SJCRH30 (cell line): ENCODE measurements around the gene ADAMTSL1. TPM values are rescaled to one million over a fixed set of nuclear protein-coding genes. Genes with fewer than 3 reads are reported as not detected.

Experiments
- DNase-seq, 2 experiments: peaks; one replicate each; pipeline ENCODE4 v3.0.0-alpha.2; 2015 to 2020
- H3K27ac ChIP-seq: fragments of 250-450 bp; sonication (Bioruptor Pico); 2 replicates; pipeline ENCODE4 v1.5.1; 2020; ENCODE audit warnings: mild to moderate bottlenecking, moderate library complexity
- H3K27me3 ChIP-seq: fragments of 250-450 bp; sonication (Bioruptor Pico); 2 replicates; pipeline ENCODE4 v1.5.1; 2020; ENCODE audit warnings: mild to moderate bottlenecking, moderate library complexity
- H3K36me3 ChIP-seq: fragments of 250-450 bp; sonication (Bioruptor Pico); 2 replicates; pipeline ENCODE4 v1.5.1; 2020; ENCODE audit warnings: mild to moderate bottlenecking, moderate library complexity
- H3K4me1 ChIP-seq: fragments of 250-450 bp; sonication (Bioruptor Pico); 2 replicates; pipeline ENCODE4 v1.5.1; 2020; ENCODE audit warnings: mild to moderate bottlenecking, moderate library complexity
- H3K4me3 ChIP-seq: fragments of 250-450 bp; sonication (Bioruptor Pico); 2 replicates; pipeline ENCODE4 v1.5.1; 2020; ENCODE audit warnings: mild to moderate bottlenecking, moderate library complexity
- H3K9me3 ChIP-seq: fragments of 250-450 bp; sonication (Bioruptor Pico); replicated peaks from 2 replicates; pipeline ENCODE4 v1.5.1; 2020; ENCODE audit warnings: mild to moderate bottlenecking, moderate library complexity
- total RNA-seq: library from RNA; depleted of rRNA; stranded (reverse); fragments of >200 nt; shearing (Covaris generic); gene quantifications from 2 replicates; pipeline ENCODE4 v1.2.3, GENCODE V29; 2014

Gene ADAMTSL1
- total RNA-seq, 1 experiment from 2014 or later, result 3.3 TPM

DNA sequence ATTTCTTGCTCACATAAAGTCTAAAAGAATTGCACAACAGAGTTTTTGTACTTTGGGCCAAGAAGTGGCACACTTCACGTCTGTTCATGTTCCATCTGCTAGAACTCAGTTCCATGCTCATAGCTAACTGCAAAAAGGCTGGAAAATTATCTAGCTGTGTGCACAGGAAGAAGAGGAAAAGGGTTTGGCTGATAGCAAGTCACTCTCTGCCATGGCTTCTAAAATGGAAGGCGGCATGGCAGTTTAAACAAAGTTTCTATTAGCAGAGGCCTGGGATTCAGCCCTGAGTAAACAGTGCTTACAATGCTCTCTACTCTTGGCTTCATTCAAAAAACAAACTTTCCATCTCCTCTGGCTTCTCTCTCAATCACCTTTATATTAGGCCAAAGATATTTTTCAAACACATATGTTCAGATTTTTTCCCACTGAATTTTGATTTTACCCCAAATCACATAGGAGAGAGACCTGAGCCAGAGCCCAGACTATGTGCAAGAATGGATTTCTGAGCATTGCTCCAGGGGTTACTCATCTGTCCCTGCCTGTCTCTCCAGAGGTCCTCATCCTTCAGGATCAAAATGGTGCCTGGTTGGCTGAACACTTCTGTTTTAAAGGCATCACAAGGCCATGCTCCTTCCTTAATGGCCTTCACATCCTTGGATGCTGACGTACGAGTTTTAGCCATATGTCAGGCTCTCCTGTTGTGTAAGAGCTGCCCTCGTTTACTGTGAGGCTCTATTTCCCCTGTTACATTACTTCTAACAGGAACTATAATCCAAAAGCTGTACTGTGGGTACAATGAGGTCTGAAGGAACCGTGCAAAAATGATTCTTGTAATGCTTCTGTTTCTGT lies 332.5 kb downstream of the ADAMTSL1 start:
- Histone ChIP-seq H3K27me3 (no peaks in the 10 kb centered on the region), H3K36me3 (no peaks in the 10 kb centered on the region), H3K4me3 (no peak overlapping the region), H3K27ac (no peak overlapping the region), H3K4me1 (no peaks in the 10 kb centered on the region), H3K9me3 (no peaks in the 10 kb centered on the region)
- no peak for DNase-seq

DNA sequence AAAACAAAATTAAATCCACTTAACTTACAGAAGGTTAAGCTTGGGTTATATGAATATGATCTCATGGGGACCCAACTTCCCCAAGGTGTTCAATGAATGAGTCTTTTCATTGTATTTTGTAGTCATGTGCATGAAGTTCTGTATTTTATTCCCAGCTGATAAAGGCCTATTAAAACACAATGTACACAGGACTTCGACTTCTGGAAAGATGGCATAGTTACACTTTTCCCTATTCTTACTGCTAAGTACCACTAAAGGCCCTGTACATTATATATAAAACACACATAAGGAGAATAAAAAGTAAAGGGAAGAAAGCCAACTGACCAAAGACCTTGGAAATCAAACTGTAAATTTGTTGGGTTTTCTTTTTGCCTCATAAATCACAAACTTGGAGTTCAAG lies 336.6 kb downstream of the ADAMTSL1 start:
- Histone ChIP-seq H3K4me3 (no peak overlapping the region), H3K27ac (no peak overlapping the region), H3K27me3 (no peaks in the 10 kb centered on the region), H3K36me3 (no peaks in the 10 kb centered on the region), H3K4me1 (no peaks in the 10 kb centered on the region), H3K9me3 (no peaks in the 10 kb centered on the region)
- DNase-seq, result no peak

DNA sequence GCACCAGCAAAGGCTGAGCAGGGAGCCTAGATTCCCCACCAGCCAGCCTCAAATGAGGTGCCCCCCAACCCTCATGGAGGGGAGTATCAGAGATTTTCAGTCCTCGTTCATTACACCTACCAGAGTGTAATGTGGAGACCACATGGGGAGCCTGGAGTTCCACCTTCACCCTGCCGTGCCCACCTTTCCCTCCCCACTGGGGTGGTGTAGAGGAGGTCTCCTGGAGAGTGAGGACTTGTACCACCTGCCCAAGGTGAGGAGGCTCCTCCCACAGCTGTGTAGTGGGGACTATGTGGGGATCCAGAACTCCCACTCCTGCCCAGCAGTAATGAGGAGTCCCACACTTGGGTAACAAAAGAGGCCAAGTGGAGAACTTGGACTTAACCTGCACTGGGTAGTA lies 337.2 kb downstream of the ADAMTSL1 start:
- no peak overlapping the region for H3K4me3 ChIP-seq
- no peak overlapping the region for H3K27ac ChIP-seq

DNA sequence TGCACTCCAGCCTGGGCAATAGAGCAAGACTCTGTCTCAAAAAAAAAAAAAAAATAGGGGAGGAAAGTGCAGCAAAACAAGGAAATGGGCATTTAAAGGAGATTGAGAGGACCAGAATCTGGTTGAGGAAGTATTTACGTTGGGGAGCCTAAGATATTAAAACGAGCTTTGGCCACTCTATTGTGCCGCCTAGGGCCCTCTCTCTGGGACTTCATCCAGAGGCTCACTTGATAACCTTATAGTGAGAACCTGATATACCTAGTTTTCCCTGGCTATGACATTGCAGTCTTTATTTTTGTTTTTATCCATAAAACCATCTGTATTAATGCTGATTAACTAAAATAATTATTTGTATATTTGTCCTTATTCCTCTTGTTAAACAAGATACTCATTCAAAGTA lies 345.5 kb downstream of the ADAMTSL1 start:
- no peaks in the 10 kb centered on the region for H3K27me3 ChIP-seq
- no peak overlapping the region for H3K27ac ChIP-seq
- H3K36me3 ChIP-seq, result no peaks in the 10 kb centered on the region
- H3K4me3 ChIP-seq, result no peak overlapping the region
- no peak for DNase-seq
- H3K4me1 ChIP-seq, result no peaks in the 10 kb centered on the region
- no peaks in the 10 kb centered on the region for H3K9me3 ChIP-seq

More for the DNA sequence above, 337.2 kb downstream of the ADAMTSL1 start:
- H3K36me3 ChIP-seq, result no peaks in the 10 kb centered on the region
- H3K9me3 ChIP-seq, result no peaks in the 10 kb centered on the region
- no peak for DNase-seq
- no peaks in the 10 kb centered on the region for H3K27me3 ChIP-seq
- H3K4me1 ChIP-seq, result no peaks in the 10 kb centered on the region

DNA sequence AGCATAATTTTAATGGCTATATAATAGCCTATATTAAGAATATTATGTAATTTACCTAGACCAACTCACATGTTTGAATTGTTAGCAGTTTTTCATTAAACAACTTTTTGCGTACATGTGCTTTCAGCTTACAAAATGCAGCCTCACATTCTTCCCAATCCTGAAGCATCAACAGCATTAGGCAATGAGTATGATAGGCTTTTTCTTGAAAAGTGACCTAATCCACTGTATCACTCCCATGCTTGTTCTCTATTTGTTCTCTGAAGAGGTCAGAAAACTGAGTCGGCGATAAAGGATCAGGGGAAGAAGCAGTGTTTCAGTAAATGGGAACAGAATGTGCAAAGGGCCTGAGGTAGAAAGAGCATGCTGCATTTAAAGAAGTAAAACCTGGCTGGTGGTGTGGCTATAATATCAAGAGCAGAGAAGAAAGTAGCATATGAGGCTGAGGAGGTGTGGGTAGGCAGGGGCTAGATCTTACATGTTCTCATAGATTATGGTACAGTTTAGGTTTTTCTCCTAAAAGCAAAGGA lies 346.7 kb downstream of the ADAMTSL1 start:
- H3K36me3 ChIP-seq, result no peaks in the 10 kb centered on the region
- H3K27ac ChIP-seq, result no peak overlapping the region
- no peak for DNase-seq
- H3K27me3 ChIP-seq, result no peaks in the 10 kb centered on the region
- no peak overlapping the region for H3K4me3 ChIP-seq
- H3K9me3 ChIP-seq, result no peaks in the 10 kb centered on the region
- no peaks in the 10 kb centered on the region for H3K4me1 ChIP-seq

DNA sequence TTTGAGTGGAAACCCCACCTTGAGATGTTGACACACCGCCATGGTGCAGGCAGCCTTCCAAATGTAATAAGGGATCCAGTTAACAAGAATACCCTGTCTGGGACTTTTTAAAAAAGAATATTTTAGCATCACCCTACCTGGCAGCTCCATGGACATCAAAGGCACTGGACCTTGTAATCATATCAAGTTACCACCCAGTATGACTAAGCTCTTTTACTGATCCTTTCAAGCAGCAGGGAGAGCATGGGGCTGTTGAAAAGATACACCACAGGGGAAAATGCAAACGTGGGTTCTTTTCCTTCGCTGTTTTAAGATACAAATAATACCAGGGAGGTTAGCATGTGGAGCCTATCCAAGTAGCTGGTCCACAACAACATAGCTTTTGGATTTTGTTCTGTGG lies 347.8 kb downstream of the ADAMTSL1 start:
- DNase-seq, result no peak
- Histone ChIP-seq H3K4me1 (no peaks in the 10 kb centered on the region), H3K27me3 (no peaks in the 10 kb centered on the region), H3K9me3 (no peaks in the 10 kb centered on the region), H3K36me3 (no peaks in the 10 kb centered on the region), H3K27ac (no peak overlapping the region), H3K4me3 (no peak overlapping the region)

DNA sequence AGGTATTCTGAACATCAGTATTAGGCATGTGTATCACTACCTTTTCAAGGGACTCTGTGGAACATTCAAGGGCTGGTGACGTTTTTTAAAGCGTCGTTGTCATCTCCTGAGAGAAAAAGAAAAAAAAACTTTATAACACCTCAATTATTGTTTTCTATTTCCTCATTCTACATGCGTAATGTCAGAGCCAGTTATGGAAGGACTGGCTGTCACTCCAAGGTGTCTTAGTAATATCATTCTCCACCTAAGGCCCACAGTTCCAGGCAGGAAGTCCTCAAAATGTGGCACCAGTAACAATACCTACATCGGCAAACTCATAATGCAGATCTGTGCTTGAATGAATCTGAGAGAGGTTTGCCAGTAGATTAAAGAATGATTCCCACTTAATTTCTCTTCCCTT lies 348.9 kb downstream of the ADAMTSL1 start:
- H3K4me1 ChIP-seq, result no peaks in the 10 kb centered on the region
- no peaks in the 10 kb centered on the region for H3K36me3 ChIP-seq
- no peaks in the 10 kb centered on the region for H3K27me3 ChIP-seq
- H3K27ac ChIP-seq, result no peak overlapping the region
- no peaks in the 10 kb centered on the region for H3K9me3 ChIP-seq
- H3K4me3 ChIP-seq, result no peak overlapping the region
- DNase-seq, result no peak

DNA sequence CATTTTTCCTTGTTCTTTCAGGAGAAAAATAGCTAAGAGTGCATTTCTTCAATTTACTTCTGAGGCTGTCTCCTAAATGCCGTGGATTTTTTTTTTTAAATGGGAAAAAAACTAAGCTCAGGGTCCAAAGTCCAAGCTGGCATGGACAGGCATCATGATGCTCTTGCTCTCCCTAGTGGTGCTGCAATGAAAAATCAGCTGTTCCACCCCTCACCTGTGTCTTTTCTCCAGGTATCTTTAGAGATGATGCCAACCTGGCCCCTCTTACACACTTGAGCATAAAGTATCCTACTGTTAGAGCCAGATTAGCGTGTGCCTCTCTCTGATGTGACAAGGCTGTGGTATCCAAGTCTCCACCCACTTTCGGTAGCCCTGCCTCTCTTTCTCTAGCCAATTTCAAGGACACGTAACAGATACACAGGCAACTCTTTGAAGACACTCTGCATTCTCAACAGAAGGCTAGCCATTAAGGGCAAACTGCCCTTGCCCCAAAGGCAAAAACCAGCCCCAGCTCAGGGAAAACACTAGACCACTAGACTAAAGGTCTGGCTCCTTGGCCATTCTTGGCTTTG lies 350.2 kb downstream of the ADAMTSL1 start:
- DNase-seq, result no peak
- Histone ChIP-seq H3K9me3 (no peaks in the 10 kb centered on the region), H3K27me3 (no peaks in the 10 kb centered on the region), H3K4me1 (no peaks in the 10 kb centered on the region), H3K4me3 (no peak overlapping the region), H3K36me3 (no peaks in the 10 kb centered on the region), H3K27ac (no peak overlapping the region)

DNA sequence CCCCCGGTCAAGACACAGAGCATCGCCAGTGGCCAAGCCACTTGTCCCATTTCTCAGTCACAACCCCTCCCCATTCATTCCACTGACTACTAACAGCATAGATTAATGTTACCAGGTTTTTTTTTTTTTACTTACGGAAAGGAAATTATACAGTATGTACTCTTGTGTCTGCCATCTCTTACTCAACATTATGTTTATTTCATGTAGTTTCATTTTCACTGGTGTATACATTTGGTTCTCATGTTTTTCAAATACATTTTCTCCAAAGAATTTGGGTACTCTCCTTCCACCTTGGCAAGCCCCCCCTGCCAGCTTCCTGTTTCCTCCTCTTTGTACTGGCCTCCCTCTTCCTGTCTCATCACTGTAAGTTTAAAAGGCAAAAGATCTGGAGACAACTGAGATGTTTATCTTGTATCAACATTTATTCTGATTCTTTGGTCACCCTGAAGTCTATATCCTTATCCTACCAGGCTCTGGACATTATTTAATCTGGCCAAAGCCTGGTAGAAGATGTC lies 351.8 kb downstream of the ADAMTSL1 start:
- no peaks in the 10 kb centered on the region for H3K4me1 ChIP-seq
- no peaks in the 10 kb centered on the region for H3K36me3 ChIP-seq
- DNase-seq, result no peak
- no peaks in the 10 kb centered on the region for H3K27me3 ChIP-seq
- no peak overlapping the region for H3K4me3 ChIP-seq
- no peak overlapping the region for H3K27ac ChIP-seq
- no peaks in the 10 kb centered on the region for H3K9me3 ChIP-seq

DNA sequence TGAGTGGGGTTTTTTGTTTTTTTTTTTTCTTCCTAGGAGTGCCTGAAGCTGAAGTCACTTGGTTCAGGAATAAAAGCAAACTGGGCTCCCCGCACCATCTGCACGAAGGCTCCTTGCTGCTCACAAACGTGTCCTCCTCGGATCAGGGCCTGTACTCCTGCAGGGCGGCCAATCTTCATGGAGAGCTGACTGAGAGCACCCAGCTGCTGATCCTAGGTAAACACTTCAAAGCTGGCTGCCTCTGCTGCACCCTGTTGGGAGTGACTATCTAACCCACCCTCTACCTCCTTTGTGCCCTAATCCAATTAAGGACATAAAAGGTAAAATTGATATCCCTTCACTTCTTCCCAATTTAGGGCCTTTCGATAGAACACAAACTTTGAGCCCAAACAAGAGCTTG lies 352.3 kb downstream of the ADAMTSL1 start:
- no peaks in the 10 kb centered on the region for H3K4me1 ChIP-seq
- no peak overlapping the region for H3K4me3 ChIP-seq
- no peaks in the 10 kb centered on the region for H3K36me3 ChIP-seq
- no peaks in the 10 kb centered on the region for H3K9me3 ChIP-seq
- no peak for DNase-seq
- H3K27me3 ChIP-seq, result no peaks in the 10 kb centered on the region
- H3K27ac ChIP-seq, result no peak overlapping the region

DNA sequence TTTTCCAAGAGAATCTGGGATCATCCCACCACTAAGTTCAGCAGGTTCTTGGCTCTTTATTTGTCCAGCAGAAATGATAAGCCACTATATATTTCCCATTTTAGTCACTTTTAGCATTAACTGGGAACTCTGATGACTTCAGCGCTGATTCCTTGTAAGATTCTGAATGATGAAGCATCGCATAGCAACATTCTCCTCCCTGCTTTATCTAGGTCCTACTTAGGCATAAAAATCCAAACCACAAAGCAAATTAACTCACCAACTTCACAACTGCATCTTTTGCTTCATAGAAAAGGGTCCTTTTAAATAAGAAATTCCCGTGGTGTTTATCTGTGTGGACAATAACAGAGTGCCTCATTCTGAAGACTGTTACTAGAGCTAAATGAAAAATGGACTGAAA lies 355.1 kb downstream of the ADAMTSL1 start:
- DNase-seq, result no peak
- H3K36me3 ChIP-seq, result no peaks in the 10 kb centered on the region
- no peak overlapping the region for H3K27ac ChIP-seq
- no peak overlapping the region for H3K4me3 ChIP-seq
- H3K9me3 ChIP-seq, result no peaks in the 10 kb centered on the region
- H3K27me3 ChIP-seq, result no peaks in the 10 kb centered on the region
- H3K4me1 ChIP-seq, result no peaks in the 10 kb centered on the region

DNA sequence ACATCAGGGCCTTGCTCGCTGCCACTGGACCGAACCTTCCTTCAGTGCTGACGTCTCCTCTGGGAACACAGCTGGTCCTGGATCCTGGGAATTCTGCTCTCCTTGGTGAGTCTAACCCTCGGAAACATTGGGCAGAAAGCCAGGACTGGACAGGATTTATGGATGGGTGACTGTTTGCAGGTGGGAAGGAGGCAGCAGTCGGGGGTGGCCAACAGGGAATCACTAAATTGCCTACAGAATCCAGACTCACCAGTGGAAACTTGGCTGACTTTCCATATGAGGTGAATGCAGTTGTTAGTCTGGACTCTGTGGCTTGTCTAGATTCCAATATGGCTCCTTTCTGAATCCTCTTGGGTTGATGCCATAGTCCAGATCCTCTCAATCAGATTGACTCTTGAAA lies 355.9 kb downstream of the ADAMTSL1 start:
- H3K36me3 ChIP-seq, result no peaks in the 10 kb centered on the region
- H3K4me1 ChIP-seq, result no peaks in the 10 kb centered on the region
- H3K4me3 ChIP-seq, result no peak overlapping the region
- H3K9me3 ChIP-seq, result no peaks in the 10 kb centered on the region
- DNase-seq, result no peak
- H3K27ac ChIP-seq, result no peak overlapping the region
- no peaks in the 10 kb centered on the region for H3K27me3 ChIP-seq

DNA sequence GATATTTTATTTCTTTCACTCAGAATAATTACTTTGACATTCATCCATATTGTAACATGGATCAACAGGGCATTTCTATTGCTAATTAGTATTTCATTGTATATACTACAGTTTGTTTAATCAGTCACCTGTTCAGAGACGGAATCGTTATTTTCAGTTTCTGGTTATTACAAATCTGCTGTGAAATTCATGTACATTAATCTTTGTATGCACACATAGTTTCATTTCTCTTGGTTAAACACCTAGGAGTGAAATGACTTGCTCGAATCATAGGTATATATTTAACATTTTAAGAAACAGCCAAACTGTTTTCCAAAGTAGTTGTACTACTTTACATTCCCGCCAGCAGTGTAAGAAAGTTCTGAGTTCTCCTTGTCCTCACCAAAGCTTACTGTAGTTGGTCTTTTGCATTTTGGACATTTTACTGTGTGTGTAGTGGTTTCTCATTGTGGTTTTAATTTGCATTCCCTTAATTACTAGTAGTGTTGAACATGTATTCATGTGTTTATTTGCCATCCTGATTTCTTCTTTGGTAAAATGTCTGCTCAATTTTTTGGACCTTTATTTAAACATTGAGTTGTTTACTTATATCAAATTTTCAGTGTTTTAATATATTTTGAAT lies 360.9 kb downstream of the ADAMTSL1 start:
- H3K4me3 ChIP-seq, result no peak overlapping the region
- H3K27me3 ChIP-seq, result no peaks in the 10 kb centered on the region
- no peaks in the 10 kb centered on the region for H3K4me1 ChIP-seq
- no peak for DNase-seq
- H3K9me3 ChIP-seq, result no peaks in the 10 kb centered on the region
- no peak overlapping the region for H3K27ac ChIP-seq
- no peaks in the 10 kb centered on the region for H3K36me3 ChIP-seq

DNA sequence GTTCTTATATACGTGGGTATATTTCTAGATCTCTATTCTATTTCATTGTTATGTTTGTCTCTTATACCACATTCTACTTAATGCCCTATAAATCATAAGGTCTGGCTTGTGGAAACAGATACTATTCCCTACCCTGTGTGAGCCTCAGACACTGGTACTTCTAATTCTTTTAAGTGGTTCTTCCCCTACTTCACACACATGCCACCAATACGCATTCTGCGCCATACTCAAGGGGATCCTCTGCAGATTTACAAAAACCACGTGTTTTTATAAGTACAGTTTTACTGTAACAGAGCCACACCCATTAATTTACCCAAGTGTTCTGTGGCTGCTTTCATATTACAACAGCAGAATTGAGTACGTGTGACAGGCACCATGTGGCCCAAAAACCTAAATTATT lies 363.4 kb downstream of the ADAMTSL1 start:
- Histone ChIP-seq H3K27ac (no peak overlapping the region), H3K27me3 (no peaks in the 10 kb centered on the region), H3K4me3 (no peak overlapping the region), H3K36me3 (no peaks in the 10 kb centered on the region), H3K4me1 (no peaks in the 10 kb centered on the region), H3K9me3 (no peaks in the 10 kb centered on the region)
- no peak for DNase-seq

DNA sequence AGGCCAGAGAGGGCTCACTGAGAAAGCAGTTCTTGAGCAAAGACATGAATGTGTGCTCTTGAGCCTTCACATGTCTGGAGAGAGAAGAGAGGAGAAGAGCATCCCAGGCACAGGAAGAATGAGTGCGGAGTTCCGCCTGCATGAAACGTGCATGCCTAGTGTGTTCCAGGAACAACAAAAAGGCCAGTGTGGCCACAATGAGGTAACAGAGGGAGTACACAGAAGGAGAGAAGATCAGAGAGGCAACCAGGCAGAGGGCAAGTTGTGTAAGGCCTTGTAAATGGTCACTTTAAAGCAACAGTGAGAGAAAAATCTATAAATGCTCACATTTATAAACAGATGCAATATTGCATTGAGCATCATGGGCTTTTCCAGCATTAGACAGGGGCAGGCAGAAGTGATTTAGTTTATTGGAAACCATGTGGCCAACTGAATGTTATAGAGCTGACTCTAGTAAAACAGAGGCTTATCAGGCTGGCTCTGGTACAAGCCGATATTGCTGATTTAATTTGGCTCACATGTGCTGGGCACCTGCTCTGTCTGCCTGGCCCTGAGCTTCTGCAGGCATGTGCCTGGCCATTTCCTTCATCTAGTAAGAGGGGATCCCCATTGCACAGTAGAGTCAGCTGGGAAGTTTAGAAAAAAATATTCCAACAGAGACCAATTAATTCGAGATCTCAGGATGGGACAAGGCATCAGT lies 373.8 kb downstream of the ADAMTSL1 start:
- H3K4me1 ChIP-seq, result no peaks in the 10 kb centered on the region
- no peak overlapping the region for H3K4me3 ChIP-seq
- no peaks in the 10 kb centered on the region for H3K36me3 ChIP-seq
- no peak for DNase-seq
- no peaks in the 10 kb centered on the region for H3K9me3 ChIP-seq
- H3K27ac ChIP-seq, result no peak overlapping the region
- no peaks in the 10 kb centered on the region for H3K27me3 ChIP-seq
